Measurements from ENCODE around the gene MTMR4.
"Not testable (repeated sequence)": the region's sequence is repeated elsewhere in the genome, so short reads cannot be mapped to it uniquely, and the experiment has no call there.

MTMR4 gene

DNA sequence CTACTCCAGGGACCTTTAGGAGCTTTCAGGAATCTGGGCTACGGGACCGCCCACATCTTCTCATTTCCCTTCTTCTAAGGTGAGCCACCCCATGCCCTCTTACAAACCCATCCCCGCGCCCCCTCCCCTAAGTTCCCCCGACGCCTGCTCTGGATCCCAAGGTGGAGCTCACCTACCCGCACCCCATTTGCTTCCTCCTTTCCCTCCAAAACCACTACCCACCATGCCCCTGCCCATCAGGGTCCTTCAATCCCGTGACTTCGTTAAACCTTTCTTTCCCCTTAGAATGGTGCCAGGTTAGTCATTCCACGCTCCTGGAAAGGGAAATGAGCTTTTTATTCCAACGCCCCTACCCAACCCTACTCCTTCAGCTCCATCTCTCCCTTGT is 326 bp upstream of the MTMR4 start:
- no peaks in the 10 kb centered on the region for H3K27me3 Mint-ChIP-seq
- H3K4me3 Mint-ChIP-seq, result peak overlapping the region; percentile 69
- peaks cover 65% of the 10 kb centered on the region for H3K4me1 Mint-ChIP-seq (ENCODE audit: low read depth)

GRCh38 chr17:58513267-58513964 is 1.0 kb downstream of the MTMR4 start:
- DNase-seq, result peak; percentile 55
- H3K27ac Mint-ChIP-seq, result peak overlapping the region; percentile 90
- H3K4me1 Mint-ChIP-seq (ENCODE audit: low read depth), result peaks cover 58% of the 10 kb centered on the region
- H3K36me3 Mint-ChIP-seq (ENCODE audit: low read depth), result peaks cover 60% of the 10 kb centered on the region
- H3K4me3 Mint-ChIP-seq, result peak overlapping the region; percentile 92
- H3K27me3 Mint-ChIP-seq, result no peaks in the 10 kb centered on the region
- no peaks in the 10 kb centered on the region for H3K9me3 Mint-ChIP-seq

More for the DNA sequence above, 326 bp upstream of the MTMR4 start:
- Mint-ChIP-seq H3K9me3 (no peaks in the 10 kb centered on the region), H3K36me3 (ENCODE audit: low read depth) (peaks cover 48% of the 10 kb centered on the region), H3K27ac (peak overlapping the region; percentile 84)
- DNase-seq, result no peak

- Mint-ChIP-seq H3K4me3 (no peak overlapping the region), H3K9me3 (no peaks in the 10 kb centered on the region), H3K36me3 (ENCODE audit: low read depth) (peaks cover 91% of the 10 kb centered on the region), H3K4me1 (ENCODE audit: low read depth) (peaks cover 35% of the 10 kb centered on the region), H3K27ac (peak overlapping the region; percentile 8), H3K27me3 (no peaks in the 10 kb centered on the region)
- no peak for DNase-seq
Measured at GRCh38 chr17:58510075-58510474, 4.4 kb downstream of the MTMR4 start.

- H3K4me3 Mint-ChIP-seq, result no peak overlapping the region
- H3K9me3 Mint-ChIP-seq, result no peaks in the 10 kb centered on the region
- no peak overlapping the region for H3K27ac Mint-ChIP-seq
- DNase-seq, result no peak
- H3K36me3 Mint-ChIP-seq (ENCODE audit: low read depth), result peaks cover 99% of the 10 kb centered on the region
- H3K4me1 Mint-ChIP-seq (ENCODE audit: low read depth), result peaks cover 28% of the 10 kb centered on the region
- no peaks in the 10 kb centered on the region for H3K27me3 Mint-ChIP-seq
Measured at GRCh38 chr17:58508341-58509067, 5.9 kb downstream of the MTMR4 start.

DNA sequence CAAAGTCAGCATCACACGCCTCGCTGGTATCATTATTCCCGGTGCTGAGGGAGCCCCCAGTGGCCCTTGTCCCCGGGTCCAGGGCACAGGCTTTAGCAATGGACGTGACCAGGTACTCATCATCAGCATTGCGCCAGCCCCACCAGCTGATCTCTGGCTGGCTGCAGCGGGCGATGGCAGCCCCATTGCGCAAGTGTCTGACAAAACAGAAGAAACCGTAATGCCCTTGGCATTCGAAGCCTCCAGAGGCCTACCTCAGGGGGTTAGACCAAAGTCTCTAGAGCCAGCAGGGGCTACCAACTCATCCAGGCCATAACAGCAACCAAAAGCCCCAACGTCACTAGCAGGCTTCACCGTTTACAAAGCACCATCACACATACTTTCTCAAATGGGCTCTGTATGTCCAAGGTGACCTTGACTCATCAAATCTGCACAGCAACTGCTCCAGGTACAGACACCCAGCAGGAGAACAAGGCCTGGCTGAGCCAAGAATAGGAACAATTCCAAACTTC is 7.3 kb downstream of the MTMR4 start:
- no peak for DNase-seq
- Mint-ChIP-seq H3K36me3 (ENCODE audit: low read depth) (peaks cover 99% of the 10 kb centered on the region), H3K9me3 (no peaks in the 10 kb centered on the region), H3K27me3 (no peaks in the 10 kb centered on the region), H3K27ac (no peak overlapping the region), H3K4me1 (ENCODE audit: low read depth) (peaks cover 15% of the 10 kb centered on the region), H3K4me3 (no peak overlapping the region)

DNA sequence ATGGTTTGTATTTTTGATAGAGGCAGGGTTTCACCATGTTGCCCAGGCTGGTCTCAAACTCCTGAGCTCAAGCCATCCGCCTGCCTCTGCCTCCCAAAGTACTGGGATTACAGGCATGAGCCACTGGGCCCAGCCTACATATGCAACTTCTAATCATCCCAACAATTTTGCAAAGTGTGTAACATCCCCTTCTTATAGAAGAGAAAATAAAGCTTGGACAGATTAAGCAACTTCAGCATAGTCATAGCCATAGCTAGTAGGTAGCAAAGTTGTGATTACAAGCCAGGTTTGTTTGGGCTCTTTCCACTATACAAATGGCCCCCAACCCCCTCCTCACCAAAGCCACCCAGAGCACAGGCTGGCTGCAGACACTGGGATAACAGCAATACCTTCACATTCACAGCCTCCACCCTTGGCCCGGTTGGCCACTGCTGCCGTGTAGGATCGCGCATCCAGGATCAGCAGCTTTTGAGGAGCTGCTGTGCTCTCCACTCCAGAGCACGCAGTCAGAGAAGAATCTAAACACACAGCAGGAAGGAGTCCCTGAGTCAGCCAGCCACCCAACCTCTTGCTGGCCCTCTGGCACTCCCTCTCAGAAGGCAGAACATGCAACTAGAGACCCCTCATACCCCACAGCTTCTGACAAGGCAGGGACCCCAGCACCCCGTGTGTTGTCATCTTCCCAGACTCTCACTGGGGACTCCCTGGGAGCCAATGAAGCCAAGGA is 7.9 kb downstream of the MTMR4 start:
- Mint-ChIP-seq H3K4me1 (ENCODE audit: low read depth) (peaks cover 10% of the 10 kb centered on the region), H3K4me3 (no peak overlapping the region), H3K36me3 (ENCODE audit: low read depth) (peaks cover 96% of the 10 kb centered on the region), H3K27ac (no peak overlapping the region), H3K9me3 (no peaks in the 10 kb centered on the region), H3K27me3 (no peaks in the 10 kb centered on the region)
- DNase-seq, result no peak

DNA sequence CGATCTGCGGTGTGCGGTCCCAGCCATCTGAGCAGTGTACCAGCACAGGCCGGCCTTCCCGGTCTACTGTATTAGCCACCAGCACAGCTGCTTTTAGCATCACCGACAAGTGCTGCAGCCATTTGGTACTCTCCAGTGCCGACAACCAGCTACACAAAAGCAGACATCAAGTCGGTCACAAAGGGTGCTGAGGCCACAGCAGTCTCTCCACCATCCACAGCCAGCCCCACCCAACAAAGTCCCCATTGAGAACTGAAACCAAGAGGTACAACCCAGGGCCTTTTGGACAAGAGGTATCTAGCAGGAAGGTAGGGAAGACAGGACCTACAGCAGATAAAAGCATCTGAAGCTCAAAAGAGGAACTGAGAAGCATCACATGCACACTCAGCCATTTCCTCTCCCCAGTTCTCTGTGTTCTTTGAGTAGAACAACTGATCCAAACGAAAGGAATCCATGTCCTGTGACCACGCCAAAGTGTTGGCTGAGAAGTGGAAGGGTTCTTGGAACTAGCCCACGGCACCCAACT is 9.5 kb downstream of the MTMR4 start:
- H3K4me3 Mint-ChIP-seq, result no peak overlapping the region

GRCh38 chr17:58503866-58504265 is 10.6 kb downstream of the MTMR4 start:
- H3K27me3 Mint-ChIP-seq, result no peaks in the 10 kb centered on the region
- peaks cover 90% of the 10 kb centered on the region for H3K36me3 Mint-ChIP-seq (ENCODE audit: low read depth)
- DNase-seq, result no peak
- no peak overlapping the region for H3K4me3 Mint-ChIP-seq
- H3K4me1 Mint-ChIP-seq (ENCODE audit: low read depth), result peaks cover 2% of the 10 kb centered on the region
- H3K27ac Mint-ChIP-seq, result peak overlapping the region; percentile 49
- H3K9me3 Mint-ChIP-seq, result no peaks in the 10 kb centered on the region

More for the DNA sequence above, 9.5 kb downstream of the MTMR4 start:
- H3K27me3 Mint-ChIP-seq, result no peaks in the 10 kb centered on the region
- H3K9me3 Mint-ChIP-seq, result no peaks in the 10 kb centered on the region
- H3K36me3 Mint-ChIP-seq (ENCODE audit: low read depth), result peaks cover 93% of the 10 kb centered on the region
- no peak overlapping the region for H3K27ac Mint-ChIP-seq
- peaks cover 2% of the 10 kb centered on the region for H3K4me1 Mint-ChIP-seq (ENCODE audit: low read depth)
- no peak for DNase-seq

- not testable (repeated sequence) for DNase-seq; H3K27me3 Mint-ChIP-seq; H3K27ac Mint-ChIP-seq; H3K4me3 Mint-ChIP-seq; H3K9me3 Mint-ChIP-seq; H3K4me1 Mint-ChIP-seq (ENCODE audit: low read depth)
- H3K36me3 Mint-ChIP-seq (ENCODE audit: low read depth), result peaks cover 89% of the 10 kb centered on the region
Measured at GRCh38 chr17:58503134-58503533, 11.3 kb downstream of the MTMR4 start.

GRCh38 chr17:58501451-58501850 is 13.0 kb downstream of the MTMR4 start:
- H3K27ac Mint-ChIP-seq, result no peak overlapping the region
- H3K4me1 Mint-ChIP-seq (ENCODE audit: low read depth), result peaks cover 4% of the 10 kb centered on the region
- H3K9me3 Mint-ChIP-seq, result no peaks in the 10 kb centered on the region
- no peak overlapping the region for H3K4me3 Mint-ChIP-seq
- DNase-seq, result no peak
- H3K27me3 Mint-ChIP-seq, result no peaks in the 10 kb centered on the region
- peaks cover 88% of the 10 kb centered on the region for H3K36me3 Mint-ChIP-seq (ENCODE audit: low read depth)

DNA sequence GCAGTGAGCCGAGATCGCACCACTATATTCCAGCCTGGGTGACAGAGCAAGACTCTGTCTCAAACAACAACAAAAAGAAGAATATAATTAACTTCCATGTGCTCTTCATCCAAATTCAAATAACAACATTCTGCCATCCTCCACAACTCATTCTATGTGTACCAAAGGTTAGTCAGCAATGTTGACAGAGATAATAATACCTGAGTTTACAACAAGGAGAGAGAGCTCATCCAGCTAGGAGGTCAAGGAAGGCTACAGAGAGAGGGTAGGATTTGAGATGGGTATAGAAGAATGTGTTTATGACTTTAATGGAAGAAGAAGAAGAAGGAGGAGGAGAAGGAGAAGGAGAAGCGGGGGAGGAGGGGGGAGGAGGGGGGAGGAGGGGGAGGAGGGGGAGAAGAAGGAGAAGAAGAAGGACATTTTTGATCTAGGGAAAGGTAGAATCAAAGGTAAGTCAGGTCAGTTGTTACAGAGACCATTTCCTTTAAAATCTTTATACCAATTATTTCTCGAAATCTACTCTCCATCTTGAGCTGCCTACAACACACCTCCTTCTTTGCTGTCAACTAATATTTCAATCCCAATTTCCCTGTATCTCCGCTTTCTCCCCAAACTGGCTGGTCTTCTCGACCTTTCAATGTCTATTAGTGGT is 16.1 kb downstream of the MTMR4 start:
- peaks cover 87% of the 10 kb centered on the region for H3K36me3 Mint-ChIP-seq (ENCODE audit: low read depth)
- H3K27ac Mint-ChIP-seq, result peak overlapping the region; percentile 3
- H3K4me1 Mint-ChIP-seq (ENCODE audit: low read depth), result peaks cover 13% of the 10 kb centered on the region
- no peak overlapping the region for H3K4me3 Mint-ChIP-seq
- no peaks in the 10 kb centered on the region for H3K9me3 Mint-ChIP-seq
- no peak for DNase-seq
- no peaks in the 10 kb centered on the region for H3K27me3 Mint-ChIP-seq

- Mint-ChIP-seq H3K36me3 (ENCODE audit: low read depth) (peaks cover 95% of the 10 kb centered on the region), H3K9me3 (no peaks in the 10 kb centered on the region), H3K4me1 (ENCODE audit: low read depth) (peaks cover 32% of the 10 kb centered on the region), H3K27ac (peak overlapping the region; percentile 92), H3K4me3 (no peak overlapping the region), H3K27me3 (no peaks in the 10 kb centered on the region)
- no peak for DNase-seq
Measured at GRCh38 chr17:58493506-58493905, 20.9 kb downstream of the MTMR4 start.

- no peaks in the 10 kb centered on the region for H3K9me3 Mint-ChIP-seq
- H3K36me3 Mint-ChIP-seq (ENCODE audit: low read depth), result peaks cover 88% of the 10 kb centered on the region
- H3K27me3 Mint-ChIP-seq, result no peaks in the 10 kb centered on the region
- no peak overlapping the region for H3K4me3 Mint-ChIP-seq
- DNase-seq, result no peak
- peak overlapping the region; percentile 92 for H3K27ac Mint-ChIP-seq
- H3K4me1 Mint-ChIP-seq (ENCODE audit: low read depth), result peaks cover 31% of the 10 kb centered on the region
Measured at GRCh38 chr17:58492238-58493121, 22.0 kb downstream of the MTMR4 start.
